Measurements from ENCODE around the gene RAB7A.

Gene RAB7A

GRCh38 chr3:128794067-128794768, 68.2 kb downstream of the RAB7A start:
- FAIRE-seq, result no peak

GRCh38 chr3:128794770-128795649, 69.0 kb downstream of the RAB7A start:
- FAIRE-seq, result peak; percentile 56

GRCh38 chr3:128799653-128800052, 73.7 kb downstream of the RAB7A start:
- FAIRE-seq, result no peak

- FAIRE-seq, result no peak
Observed at GRCh38 chr3:128800241-128801187, 74.5 kb downstream of the RAB7A start.

GRCh38 chr3:128801779-128802380, 75.9 kb downstream of the RAB7A start:
- FAIRE-seq, result no peak

- no peak for FAIRE-seq
Observed at GRCh38 chr3:128803307-128803706, 77.3 kb downstream of the RAB7A start.

GRCh38 chr3:128804017-128804810, 78.2 kb downstream of the RAB7A start:
- FAIRE-seq, result peak; percentile 31

- no peak for FAIRE-seq
Observed at GRCh38 chr3:128804811-128805155, 78.8 kb downstream of the RAB7A start.

GRCh38 chr3:128805772-128806171, 79.8 kb downstream of the RAB7A start:
- no peak for FAIRE-seq

GRCh38 chr3:128806588-128806987, 80.6 kb downstream of the RAB7A start:
- no peak for FAIRE-seq

GRCh38 chr3:128807186-128807830, 81.3 kb downstream of the RAB7A start:
- FAIRE-seq, result no peak

GRCh38 chr3:128808672-128809071, 82.7 kb downstream of the RAB7A start:
- no peak for FAIRE-seq

- FAIRE-seq, result no peak
Observed at GRCh38 chr3:128813097-128813496, 87.1 kb downstream of the RAB7A start.

- no peak for FAIRE-seq
Observed at GRCh38 chr3:128814060-128814459, 88.1 kb downstream of the RAB7A start.

- no peak for FAIRE-seq
Observed at GRCh38 chr3:128814519-128815317, 88.7 kb downstream of the RAB7A start.

GRCh38 chr3:128815318-128816064, 89.5 kb downstream of the RAB7A start:
- FAIRE-seq, result no peak

GRCh38 chr3:128818186-128818787, 92.3 kb downstream of the RAB7A start:
- no peak for FAIRE-seq

- FAIRE-seq, result no peak
Observed at GRCh38 chr3:128820252-128820839, 94.4 kb downstream of the RAB7A start.

GRCh38 chr3:128823008-128823407, 97.0 kb downstream of the RAB7A start:
- no peak for FAIRE-seq

All from G401.6 (cell line).